Suprapubic skin (tissue), 4 donors: ENCODE measurements around the gene OR4D1. TPM values are rescaled to one million over a fixed set of nuclear protein-coding genes. Genes with fewer than 3 reads are reported as not detected.

Experiments used
- DNase-seq, 2 donors: peaks; one replicate each; pipeline ENCODE4 v3.0.0-alpha.2; 2019; ENCODE audit warnings: low spot score in 2 of 2
- H3K27ac ChIP-seq: fragments of 200-600 bp; sonication (generic); one replicate; pipeline ENCODE4 v1.5.1; 2019
- H3K27me3 ChIP-seq: fragments of 200-600 bp; sonication (generic); one replicate; pipeline ENCODE4 v1.5.1; 2019
- H3K36me3 ChIP-seq: fragments of 200-600 bp; sonication (generic); one replicate; pipeline ENCODE4 v1.5.1; 2019
- H3K4me1 ChIP-seq: fragments of 200-600 bp; sonication (generic); one replicate; pipeline ENCODE4 v1.5.1; 2019
- H3K4me3 ChIP-seq: fragments of 200-600 bp; sonication (generic); one replicate; pipeline ENCODE4 v1.5.1; 2019; ENCODE audit warnings: mild to moderate bottlenecking
- H3K9me3 ChIP-seq: fragments of 200-600 bp; sonication (generic); one replicate; pipeline ENCODE4 v1.5.1; 2019
- CTCF ChIP-seq, 2 donors: fragments of 200-600 bp in 1 of 2; fragments of 450-650 bp in 1 of 2; sonication (generic) in 1 of 2; IDR thresholded peaks; one replicate each; pipeline ENCODE4 v1.5.1; 2016 to 2019; ENCODE audit warnings: antibody characterized with exemption in 2 of 2, mild to moderate bottlenecking in 1 of 2, moderate library complexity in 1 of 2
- EP300 ChIP-seq: sonication (generic); formaldehyde crosslinking; IDR thresholded peaks from one replicate; pipeline ENCODE4 v1.6.1; 2017; ENCODE audit warnings: antibody characterized with exemption
- POLR2A ChIP-seq, 2 donors: fragments of 450-650 bp; IDR thresholded peaks; one replicate each; pipeline ENCODE4 v1.6.1; 2017; ENCODE audit warnings: antibody characterized with exemption in 2 of 2, mild to moderate bottlenecking in 2 of 2, moderate library complexity in 2 of 2
- POLR2AphosphoS5 ChIP-seq, 3 donors: sonication (generic); formaldehyde crosslinking; IDR thresholded peaks; one replicate each; pipeline ENCODE4 v1.6.1; 2017; ENCODE audit warnings: antibody characterized with exemption in 3 of 3
- WGBS: methylation state at CpG from one replicate; pipeline ENCODE4 v1.1.5; 2018; 5-methylcytosine and 5-hydroxymethylcytosine counted together
- total RNA-seq, 4 donors: library from RNA; depleted of rRNA; stranded (reverse); fragments of >200 nt; gene quantifications; one replicate each; pipeline ENCODE4 v1.1.0, GENCODE V29; 2016

Gene OR4D1
- total RNA-seq, 4 donors from 2014 or later, result not detected

- WGBS, result 70% methylated on average over 5 of the region's 5 CpGs
- TF ChIP-seq POLR2AphosphoS5 (IDR thresholded peaks at IDR 0.05), result no peak
- no peak for TF ChIP-seq CTCF (IDR thresholded peaks at IDR 0.05)
- TF ChIP-seq EP300, result no peak
- TF ChIP-seq POLR2A (IDR thresholded peaks at IDR 0.05), result no peak
- H3K4me1 ChIP-seq, result no peaks in the 10 kb centered on the region
Observed at GRCh38 chr17:58110012-58110411, 38.2 kb upstream of the OR4D1 start.

GRCh38 chr17:58111676-58112075, 36.5 kb upstream of the OR4D1 start:
- no peaks in the 10 kb centered on the region for H3K4me1 ChIP-seq

More at GRCh38 chr17:58110012-58110411, 38.2 kb upstream of the OR4D1 start:
- no peaks in the 10 kb centered on the region for H3K36me3 ChIP-seq
- no peak overlapping the region for H3K27ac ChIP-seq
- no peaks in the 10 kb centered on the region for H3K9me3 ChIP-seq
- H3K4me3 ChIP-seq, result no peak overlapping the region
- no peak for DNase-seq
- H3K27me3 ChIP-seq, result no peaks in the 10 kb centered on the region

GRCh38 chr17:58112970-58113631, 35.1 kb upstream of the OR4D1 start:
- Histone ChIP-seq H3K36me3 (no peaks in the 10 kb centered on the region), H3K27ac (no peak overlapping the region), H3K27me3 (peaks cover 6% of the 10 kb centered on the region), H3K9me3 (no peaks in the 10 kb centered on the region), H3K4me1 (no peaks in the 10 kb centered on the region), H3K4me3 (no peak overlapping the region)
- TF ChIP-seq EP300, result no peak
- TF ChIP-seq CTCF (IDR thresholded peaks at IDR 0.05), result peak; percentile 92 to 95
- WGBS, result 28% methylated on average over 17 of the region's 17 CpGs
- peak; percentile 80 to 87 for DNase-seq

More at GRCh38 chr17:58111676-58112075, 36.5 kb upstream of the OR4D1 start:
- H3K4me3 ChIP-seq, result no peak overlapping the region
- H3K27me3 ChIP-seq, result peaks cover 6% of the 10 kb centered on the region
- DNase-seq, result no peak
- H3K36me3 ChIP-seq, result no peaks in the 10 kb centered on the region
- 72% methylated on average over 3 of the region's 3 CpGs for WGBS
- H3K27ac ChIP-seq, result no peak overlapping the region
- no peak for TF ChIP-seq POLR2AphosphoS5 (IDR thresholded peaks at IDR 0.05)
- no peaks in the 10 kb centered on the region for H3K9me3 ChIP-seq

- Histone ChIP-seq H3K4me1 (no peaks in the 10 kb centered on the region), H3K9me3 (no peaks in the 10 kb centered on the region), H3K4me3 (no peak overlapping the region), H3K27ac (no peak overlapping the region), H3K36me3 (no peaks in the 10 kb centered on the region), H3K27me3 (peaks cover 6% of the 10 kb centered on the region)
- TF ChIP-seq CTCF (IDR thresholded peaks at IDR 0.05) (no peak), POLR2AphosphoS5 (IDR thresholded peaks at IDR 0.05) (no peak), EP300 (no peak), POLR2A (IDR thresholded peaks at IDR 0.05) (no peak)
- WGBS, result 81% methylated on average over 4 of the region's 4 CpGs
- no peak for DNase-seq
Observed at GRCh38 chr17:58113947-58114346, 34.2 kb upstream of the OR4D1 start.

GRCh38 chr17:58117382-58117781, 30.8 kb upstream of the OR4D1 start:
- Histone ChIP-seq H3K36me3 (no peaks in the 10 kb centered on the region), H3K27ac (no peak overlapping the region), H3K9me3 (no peaks in the 10 kb centered on the region), H3K27me3 (peaks cover 15% of the 10 kb centered on the region), H3K4me3 (no peak overlapping the region), H3K4me1 (no peaks in the 10 kb centered on the region)
- 94% methylated on average over 5 of the region's 5 CpGs for WGBS
- no peak for DNase-seq
- TF ChIP-seq POLR2AphosphoS5 (IDR thresholded peaks at IDR 0.05) (no peak), EP300 (no peak), CTCF (IDR thresholded peaks at IDR 0.05) (no peak), POLR2A (IDR thresholded peaks at IDR 0.05) (no peak)

GRCh38 chr17:58119491-58119890, 28.7 kb upstream of the OR4D1 start:
- H3K4me1 ChIP-seq, result no peaks in the 10 kb centered on the region
- no peaks in the 10 kb centered on the region for H3K36me3 ChIP-seq
- no peak overlapping the region for H3K27ac ChIP-seq
- peaks cover 20% of the 10 kb centered on the region for H3K27me3 ChIP-seq
- TF ChIP-seq POLR2AphosphoS5 (IDR thresholded peaks at IDR 0.05) (no peak), EP300 (no peak), CTCF (IDR thresholded peaks at IDR 0.05) (no peak), POLR2A (IDR thresholded peaks at IDR 0.05) (no peak)
- DNase-seq, result no peak
- 64% methylated on average over 3 of the region's 3 CpGs for WGBS
- no peaks in the 10 kb centered on the region for H3K9me3 ChIP-seq
- H3K4me3 ChIP-seq, result no peak overlapping the region
